ENCODE measurements around the gene SYT9. TPM values are rescaled to one million over a fixed set of nuclear protein-coding genes. Genes with fewer than 3 reads are reported as not detected.

Gene SYT9
- total and polyA plus RNA-seq, 10 of the 15 experiments (the other 5 are each of a cell fraction or from before 2014, with no cell fraction given), result 0.03 TPM; not detected in 9

DNA sequence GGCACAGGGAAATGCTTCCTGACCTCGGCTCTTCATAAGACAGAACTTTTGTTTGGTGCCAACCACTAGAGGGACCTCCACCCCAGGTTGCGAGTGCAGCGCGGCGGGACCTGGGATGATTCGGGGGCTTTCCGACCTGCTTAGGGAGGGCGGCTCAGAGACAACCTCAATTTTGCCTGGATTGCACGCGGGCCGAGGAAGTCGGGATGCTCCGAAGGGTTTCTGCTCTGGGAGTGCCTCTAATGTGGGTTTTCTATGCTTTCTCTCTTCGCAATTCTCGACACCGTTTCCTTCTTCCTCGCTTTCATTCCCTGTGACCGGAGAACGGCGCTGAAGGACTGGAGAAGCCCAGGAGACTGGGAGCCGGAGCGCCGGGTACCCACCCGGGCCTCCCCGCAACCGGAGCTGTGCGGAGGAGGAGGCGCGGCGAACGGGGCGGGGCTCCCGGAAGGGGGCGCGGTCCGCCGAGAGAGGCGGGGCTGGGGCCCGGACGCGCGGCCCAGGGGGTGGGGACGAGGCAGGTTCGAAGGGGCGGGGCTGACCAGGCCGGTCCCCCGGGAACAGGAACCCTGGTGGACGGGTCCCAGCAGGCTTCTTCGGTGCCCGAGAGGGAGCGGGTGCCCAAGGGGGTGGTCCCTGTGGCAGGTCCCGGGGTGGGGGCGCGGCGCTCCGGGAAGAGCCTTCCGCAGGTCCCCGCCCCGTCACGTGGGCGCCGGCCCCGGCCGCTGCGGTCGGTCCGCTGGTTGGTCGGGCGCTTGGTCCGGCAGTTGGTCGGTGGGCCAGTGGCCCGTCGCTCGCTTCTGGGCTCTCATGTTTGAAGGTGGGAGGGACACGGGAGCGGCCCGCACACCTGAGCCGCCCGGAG lies 261.8 kb downstream of the SYT9 start, which contains the start of gene PPFIBP2 (continued):
- peak; percentile 73 to 91 (median 81) for TF ChIP-seq CTCF (IDR thresholded peaks at IDR 0.05 in 2 of 3, conservative IDR thresholded peaks at IDR 0.05 in 1 of 3; ENCODE audit: control insufficient read depth in 2 of 3, extremely low read depth in 1 of 3, insufficient read depth in 1 of 3, low read depth in 3 of 3, low read length in 3 of 3)
- no peak for TF ChIP-seq RFX5 (IDR thresholded peaks at IDR 0.05; ENCODE audit: low read depth, low read length)
- TF ChIP-seq RAD21 (IDR thresholded peaks at IDR 0.05; ENCODE audit: insufficient read depth, low read depth, low read length), result peak; percentile 90
- TF ChIP-seq SIN3A (IDR thresholded peaks at IDR 0.05; ENCODE audit: low read depth, low read length), result no peak; the same call in none of the 2 replicates
- no peak for TF ChIP-seq MYC (IDR thresholded peaks at IDR 0.05; ENCODE audit: insufficient read depth, insufficient read length, insufficient replicate concordance, low read length, severe bottlenecking)
- TF ChIP-seq NR2F1 (conservative IDR thresholded peaks at IDR 0.05), result peak; percentile 34; the same call in 1 of the 2 replicates
- no peak for TF ChIP-seq RBBP5 (conservative IDR thresholded peaks at IDR 0.05)
- no peak for TF ChIP-seq CREM (IDR thresholded peaks at IDR 0.05; ENCODE audit: low read depth)
- TF ChIP-seq TBL1XR1 (IDR thresholded peaks at IDR 0.05; ENCODE audit: low read depth, low read length), result no peak
- peak; percentile 65 for TF ChIP-seq POLR2AphosphoS5 (IDR thresholded peaks at IDR 0.05; ENCODE audit: low read length)
- peak; percentile 52 for TF ChIP-seq TAF1 (IDR thresholded peaks at IDR 0.05; ENCODE audit: borderline replicate concordance, low read depth, low read length)
- TF ChIP-seq MEF2B (IDR thresholded peaks at IDR 0.05; ENCODE audit: partially characterized antibody, poor library complexity, severe bottlenecking), result peak; percentile 85
- TF ChIP-seq, protein P1, sequence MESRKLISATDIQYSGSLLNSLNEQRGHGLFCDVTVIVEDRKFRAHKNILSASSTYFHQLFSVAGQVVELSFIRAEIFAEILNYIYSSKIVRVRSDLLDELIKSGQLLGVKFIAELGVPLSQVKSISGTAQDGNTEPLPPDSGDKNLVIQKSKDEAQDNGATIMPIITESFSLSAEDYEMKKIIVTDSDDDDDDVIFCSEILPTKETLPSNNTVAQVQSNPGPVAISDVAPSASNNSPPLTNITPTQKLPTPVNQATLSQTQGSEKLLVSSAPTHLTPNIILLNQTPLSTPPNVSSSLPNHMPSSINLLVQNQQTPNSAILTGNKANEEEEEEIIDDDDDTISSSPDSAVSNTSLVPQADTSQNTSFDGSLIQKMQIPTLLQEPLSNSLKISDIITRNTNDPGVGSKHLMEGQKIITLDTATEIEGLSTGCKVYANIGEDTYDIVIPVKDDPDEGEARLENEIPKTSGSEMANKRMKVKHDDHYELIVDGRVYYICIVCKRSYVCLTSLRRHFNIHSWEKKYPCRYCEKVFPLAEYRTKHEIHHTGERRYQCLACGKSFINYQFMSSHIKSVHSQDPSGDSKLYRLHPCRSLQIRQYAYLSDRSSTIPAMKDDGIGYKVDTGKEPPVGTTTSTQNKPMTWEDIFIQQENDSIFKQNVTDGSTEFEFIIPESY (IDR thresholded peaks at IDR 0.05), result no peak
- no peak for TF ChIP-seq E2F8 (IDR thresholded peaks at IDR 0.05; ENCODE audit: low read depth, partially characterized antibody)
- no peak; the same call in 1 of the 2 replicates for TF ChIP-seq GATAD2B (conservative IDR thresholded peaks at IDR 0.05; ENCODE audit: low read depth)
- no peak for TF ChIP-seq FOXM1 (IDR thresholded peaks at IDR 0.05; ENCODE audit: low read depth, low read length)
- no peak for TF ChIP-seq CBFB (IDR thresholded peaks at IDR 0.05; ENCODE audit: low read depth)
- no peak for TF ChIP-seq ATF7 (IDR thresholded peaks at IDR 0.05; ENCODE audit: low read depth)
- no peak for TF ChIP-seq NFXL1 (IDR thresholded peaks at IDR 0.05; ENCODE audit: borderline replicate concordance)
- no peak for TF ChIP-seq CBX3 (IDR thresholded peaks at IDR 0.05; ENCODE audit: borderline replicate concordance, low read depth)

All from GM12878 (cell line).